ENCODE measurements around the gene MIA2. TPM values are rescaled to one million over a fixed set of nuclear protein-coding genes. Genes with fewer than 3 reads are reported as not detected.
"Not testable (repeated sequence)": the region's sequence is repeated elsewhere in the genome, so short reads cannot be mapped to it uniquely, and the experiment has no call there.

The MIA2 gene
- polyA plus RNA-seq (2013, experiment 1 of 4) = 14.7 TPM
- polyA plus RNA-seq (2013, experiment 2 of 4) = 16.7 TPM
- polyA plus RNA-seq (2013, experiment 3 of 4) = 13.8 TPM
- 15.1 TPM for polyA plus RNA-seq (2013, experiment 4 of 4)

GRCh38 chr14:39233680-39234326 is at the start of gene MIA2:
MIA2 (plus strand) TSS chr14:39233915; CDS start chr14:39234115, 200 bp downstream.
- Histone ChIP-seq H3K27me3 (ENCODE audit: control insufficient read depth, insufficient read depth, low read length, poor library complexity, severe bottlenecking) (no peaks in the 10 kb centered on the region), H3K27ac (ENCODE audit: insufficient read depth, low read depth, low read length, poor library complexity, severe bottlenecking) (no peak within 1 kb of the TSS), H3K9me3 (ENCODE audit: control insufficient read depth, low read length) (no peaks in the 10 kb centered on the region), H3K4me3 (ENCODE audit: insufficient read depth, low read depth, low read length) (no peak within 1 kb of the TSS), H3K4me1 (ENCODE audit: control insufficient read depth, insufficient read depth, low read length) (no peaks in the 10 kb centered on the region), H3K36me3 (ENCODE audit: control insufficient read depth, insufficient read depth, low read length) (no peaks in the 10 kb centered on the region)
- 95 to 96% methylated on average over 6 to 7 of the region's 7 CpGs for WGBS, 2 experiments

GRCh38 chr14:39184628-39185255 is 49.0 kb upstream of the MIA2 start:
- H3K27me3 ChIP-seq (ENCODE audit: control insufficient read depth, insufficient read depth, low read length, poor library complexity, severe bottlenecking) = no peaks in the 10 kb centered on the region
- H3K27ac ChIP-seq (ENCODE audit: insufficient read depth, low read depth, low read length, poor library complexity, severe bottlenecking) = no peak overlapping the region
- H3K9me3 ChIP-seq (ENCODE audit: control insufficient read depth, low read length) = no peaks in the 10 kb centered on the region
- WGBS, 2 experiments = 91 to 93% methylated on average over 4 of the region's 4 CpGs
- no peak overlapping the region for H3K4me3 ChIP-seq (ENCODE audit: insufficient read depth, low read depth, low read length)
- H3K36me3 ChIP-seq (ENCODE audit: control insufficient read depth, insufficient read depth, low read length) = peaks cover 34% of the 10 kb centered on the region
- H3K4me1 ChIP-seq (ENCODE audit: control insufficient read depth, insufficient read depth, low read length) = no peaks in the 10 kb centered on the region

- Histone ChIP-seq H3K36me3 (ENCODE audit: control insufficient read depth, insufficient read depth, low read length) (peaks cover 30% of the 10 kb centered on the region), H3K27me3 (ENCODE audit: control insufficient read depth, insufficient read depth, low read length, poor library complexity, severe bottlenecking) (no peaks in the 10 kb centered on the region), H3K4me1 (ENCODE audit: control insufficient read depth, insufficient read depth, low read length) (no peaks in the 10 kb centered on the region), H3K27ac (ENCODE audit: insufficient read depth, low read depth, low read length, poor library complexity, severe bottlenecking) (no peak overlapping the region), H3K9me3 (ENCODE audit: control insufficient read depth, low read length) (no peaks in the 10 kb centered on the region), H3K4me3 (ENCODE audit: insufficient read depth, low read depth, low read length) (no peak overlapping the region)
- 90 to 96% methylated on average over 4 of the region's 5 CpGs for WGBS, 2 experiments
Observed at GRCh38 chr14:39185256-39186049, 48.3 kb upstream of the MIA2 start.

- no peak overlapping the region for H3K4me3 ChIP-seq (ENCODE audit: insufficient read depth, low read depth, low read length)
- H3K27ac ChIP-seq (ENCODE audit: insufficient read depth, low read depth, low read length, poor library complexity, severe bottlenecking) = no peak overlapping the region
- 86 to 90% methylated on average over 3 to 4 of the region's 4 CpGs for WGBS, 2 experiments
- no peaks in the 10 kb centered on the region for H3K27me3 ChIP-seq (ENCODE audit: control insufficient read depth, insufficient read depth, low read length, poor library complexity, severe bottlenecking)
- no peaks in the 10 kb centered on the region for H3K9me3 ChIP-seq (ENCODE audit: control insufficient read depth, low read length)
- H3K36me3 ChIP-seq (ENCODE audit: control insufficient read depth, insufficient read depth, low read length) = peaks cover 16% of the 10 kb centered on the region
- H3K4me1 ChIP-seq (ENCODE audit: control insufficient read depth, insufficient read depth, low read length) = no peaks in the 10 kb centered on the region
Observed at GRCh38 chr14:39186941-39187525, 46.7 kb upstream of the MIA2 start.

- Histone ChIP-seq H3K4me3 (ENCODE audit: insufficient read depth, low read depth, low read length) (no peak overlapping the region), H3K4me1 (ENCODE audit: control insufficient read depth, insufficient read depth, low read length) (peaks cover 3% of the 10 kb centered on the region), H3K9me3 (ENCODE audit: control insufficient read depth, low read length) (no peaks in the 10 kb centered on the region), H3K36me3 (ENCODE audit: control insufficient read depth, insufficient read depth, low read length) (no peaks in the 10 kb centered on the region), H3K27ac (ENCODE audit: insufficient read depth, low read depth, low read length, poor library complexity, severe bottlenecking) (no peak overlapping the region), H3K27me3 (ENCODE audit: control insufficient read depth, insufficient read depth, low read length, poor library complexity, severe bottlenecking) (no peaks in the 10 kb centered on the region)
- WGBS, 2 experiments = 81 to 83% methylated on average over 5 of the region's 5 CpGs
Observed at GRCh38 chr14:39203659-39204606, 29.8 kb upstream of the MIA2 start.

- H3K36me3 ChIP-seq (ENCODE audit: control insufficient read depth, insufficient read depth, low read length); H3K27me3 ChIP-seq (ENCODE audit: control insufficient read depth, insufficient read depth, low read length, poor library complexity, severe bottlenecking); H3K9me3 ChIP-seq (ENCODE audit: control insufficient read depth, low read length); H3K4me3 ChIP-seq (ENCODE audit: insufficient read depth, low read depth, low read length); H3K4me1 ChIP-seq (ENCODE audit: control insufficient read depth, insufficient read depth, low read length); H3K27ac ChIP-seq (ENCODE audit: insufficient read depth, low read depth, low read length, poor library complexity, severe bottlenecking): not testable (repeated sequence)
- WGBS, 2 experiments = 93 to 94% methylated on average over 2 of the region's 2 CpGs
Observed at GRCh38 chr14:39207430-39207829, 26.3 kb upstream of the MIA2 start.

GRCh38 chr14:39211109-39211741 is 22.5 kb upstream of the MIA2 start:
- Histone ChIP-seq H3K9me3 (ENCODE audit: control insufficient read depth, low read length) (no peaks in the 10 kb centered on the region), H3K36me3 (ENCODE audit: control insufficient read depth, insufficient read depth, low read length) (no peaks in the 10 kb centered on the region), H3K4me1 (ENCODE audit: control insufficient read depth, insufficient read depth, low read length) (no peaks in the 10 kb centered on the region), H3K27me3 (ENCODE audit: control insufficient read depth, insufficient read depth, low read length, poor library complexity, severe bottlenecking) (no peaks in the 10 kb centered on the region), H3K4me3 (ENCODE audit: insufficient read depth, low read depth, low read length) (no peak overlapping the region), H3K27ac (ENCODE audit: insufficient read depth, low read depth, low read length, poor library complexity, severe bottlenecking) (no peak overlapping the region)
- 93 to 95% methylated on average over 15 of the region's 15 CpGs for WGBS, 2 experiments

- H3K27me3 ChIP-seq (ENCODE audit: control insufficient read depth, insufficient read depth, low read length, poor library complexity, severe bottlenecking) = no peaks in the 10 kb centered on the region
- H3K27ac ChIP-seq (ENCODE audit: insufficient read depth, low read depth, low read length, poor library complexity, severe bottlenecking) = no peak overlapping the region
- no peaks in the 10 kb centered on the region for H3K9me3 ChIP-seq (ENCODE audit: control insufficient read depth, low read length)
- no peaks in the 10 kb centered on the region for H3K4me1 ChIP-seq (ENCODE audit: control insufficient read depth, insufficient read depth, low read length)
- no peaks in the 10 kb centered on the region for H3K36me3 ChIP-seq (ENCODE audit: control insufficient read depth, insufficient read depth, low read length)
- WGBS, 2 experiments = 81 to 82% methylated on average over 3 of the region's 3 CpGs
- no peak overlapping the region for H3K4me3 ChIP-seq (ENCODE audit: insufficient read depth, low read depth, low read length)
Observed at GRCh38 chr14:39212034-39212433, 21.7 kb upstream of the MIA2 start.

- no peaks in the 10 kb centered on the region for H3K27me3 ChIP-seq (ENCODE audit: control insufficient read depth, insufficient read depth, low read length, poor library complexity, severe bottlenecking)
- H3K9me3 ChIP-seq (ENCODE audit: control insufficient read depth, low read length) = no peaks in the 10 kb centered on the region
- H3K4me1 ChIP-seq (ENCODE audit: control insufficient read depth, insufficient read depth, low read length) = no peaks in the 10 kb centered on the region
- WGBS, 2 experiments = 86 to 100% methylated on average over 1 of the region's 1 CpG
- no peak overlapping the region for H3K4me3 ChIP-seq (ENCODE audit: insufficient read depth, low read depth, low read length)
- no peak overlapping the region for H3K27ac ChIP-seq (ENCODE audit: insufficient read depth, low read depth, low read length, poor library complexity, severe bottlenecking)
- no peaks in the 10 kb centered on the region for H3K36me3 ChIP-seq (ENCODE audit: control insufficient read depth, insufficient read depth, low read length)
Observed at GRCh38 chr14:39212693-39213092, 21.0 kb upstream of the MIA2 start.

Measured in ectodermal cell (in vitro differentiated cells).